Endothelial cell of umbilical vein (primary cell): ENCODE measurements around the gene DNAH6.

Experiments
- CTCF ChIP-seq, 2 donors: IDR thresholded peaks; 1 replicate in 1 of 2; 2 replicates in 1 of 2; pipeline ENCODE4 v1.5.1; 2011; ENCODE audit warnings: low read length in 2 of 2, mild to moderate bottlenecking in 2 of 2, moderate library complexity in 2 of 2, control low read depth in 1 of 2, inconsistent platforms in 1 of 2, low read depth in 1 of 2; ENCODE audit not compliant: insufficient read depth in 1 of 2; ENCODE audit errors: extremely low read depth in 1 of 2
- EZH2 ChIP-seq: IDR thresholded peaks from 2 replicates; pipeline ENCODE4 v1.6.1; 2012; ENCODE audit warnings: borderline replicate concordance, low read depth, mild to moderate bottlenecking, moderate library complexity, low read length, inconsistent platforms; ENCODE audit not compliant: severe bottlenecking
- FOS ChIP-seq: IDR thresholded peaks from 2 replicates; pipeline ENCODE4 v1.6.1; 2011; ENCODE audit warnings: mild to moderate bottlenecking, low read length, moderate library complexity, borderline replicate concordance; ENCODE audit not compliant: insufficient read depth
- GATA2 ChIP-seq: IDR thresholded peaks from 2 replicates; pipeline ENCODE4 v1.7.0; 2011; ENCODE audit warnings: low read depth, mild to moderate bottlenecking, moderate library complexity, mixed read lengths, low read length; ENCODE audit not compliant: insufficient read length, insufficient read depth
- JUN ChIP-seq: IDR thresholded peaks from 2 replicates; pipeline ENCODE4 v1.6.1; 2011; ENCODE audit warnings: borderline replicate concordance, low read depth; ENCODE audit not compliant: insufficient read length, insufficient read depth
- MAX ChIP-seq: IDR thresholded peaks from 2 replicates; pipeline ENCODE4 v1.6.1; 2011; ENCODE audit not compliant: insufficient read depth, insufficient read length
- MYC ChIP-seq: IDR thresholded peaks from one replicate; pipeline ENCODE4 v1.6.1; 2011; ENCODE audit warnings: mild to moderate bottlenecking, low read depth, low read length
- POLR2A ChIP-seq: IDR thresholded peaks from 2 replicates; pipeline ENCODE4 v1.6.1; 2012; ENCODE audit warnings: low read depth, mild to moderate bottlenecking, control low read depth, low read length
- POLR2AphosphoS5 ChIP-seq: IDR thresholded peaks from 2 replicates; pipeline ENCODE4 v1.6.1; 2012; ENCODE audit warnings: low read depth, mild to moderate bottlenecking, control low read depth, low read length, moderate library complexity; ENCODE audit not compliant: insufficient read depth

GRCh38 chr2:84491256-84491655 is 25.0 kb upstream of the DNAH6 start:
- TF ChIP-seq CTCF (IDR thresholded peaks at IDR 0.05; ENCODE audit: extremely low read depth in 1 of 2, insufficient read depth in 1 of 2, low read depth in 1 of 2, low read length in 2 of 2) (no peak), POLR2A (no peak), MAX (no peak), POLR2AphosphoS5 (no peak), EZH2 (no peak), MYC (no peak), JUN (no peak), GATA2 (no peak), FOS (no peak)
